Stimulated activated CD8-positive, alpha-beta memory T cell treated with anti-CD3 and anti-CD28 coated beads, Interleukin-12 subunit alpha, Interleukin-12 subunit beta, amount 100 ng/mL, for 4 hours (primary cell): ENCODE measurements around the gene INSR.
A peak's percentile ranks its signal among the peaks of the same experiment; 100 is the strongest.
"Not testable (repeated sequence)": the region's sequence is repeated elsewhere in the genome, so short reads cannot be mapped to it uniquely, and the experiment has no call there.

Experiments used
- DNase-seq: peaks from one replicate; pipeline ENCODE4 v3.0.0-alpha.2; 2020; ENCODE audit warnings: low read depth

The INSR gene

GRCh38 chr19:7098701-7099596 lies 195.3 kb downstream of the INSR start:
- DNase-seq = peak; percentile 74

DNA sequence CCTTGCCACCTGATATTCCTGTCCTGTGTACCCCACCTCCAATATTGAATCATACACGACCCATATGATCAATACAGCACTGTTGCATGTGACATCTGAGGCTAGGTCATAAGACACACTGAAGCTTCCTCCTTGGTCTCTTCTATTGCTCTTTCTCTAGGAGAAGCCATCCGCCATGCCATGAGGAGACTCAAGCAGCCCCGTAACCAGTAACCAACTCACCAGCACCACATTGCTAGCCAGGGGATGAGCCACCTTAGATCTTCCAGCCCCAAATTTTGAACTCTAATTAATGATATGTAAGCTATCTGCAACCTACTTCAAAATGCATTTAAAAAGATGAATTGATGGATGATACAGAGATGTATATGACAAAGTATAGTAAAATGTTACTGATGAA lies 196.1 kb downstream of the INSR start:
- no peak for DNase-seq

DNA sequence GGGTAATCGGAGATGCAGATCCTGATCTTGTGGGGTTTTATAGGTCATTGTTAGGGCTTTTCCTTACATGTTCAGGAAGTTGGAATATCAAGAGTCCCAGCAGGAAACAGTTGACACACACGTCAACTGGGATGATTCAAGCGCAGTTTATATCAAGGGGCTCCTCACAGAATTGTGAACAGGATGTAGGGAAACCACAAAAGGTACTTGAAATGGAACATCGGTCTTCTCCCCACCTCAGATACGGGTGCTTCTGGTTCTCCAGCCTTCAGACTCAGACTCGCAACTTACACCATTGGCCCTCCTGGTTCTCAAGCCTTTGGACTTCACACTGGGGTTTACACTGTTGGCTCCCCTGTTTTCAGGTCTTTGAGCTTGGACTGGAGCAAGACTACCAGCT lies 205.2 kb downstream of the INSR start:
- no peak for DNase-seq

DNA sequence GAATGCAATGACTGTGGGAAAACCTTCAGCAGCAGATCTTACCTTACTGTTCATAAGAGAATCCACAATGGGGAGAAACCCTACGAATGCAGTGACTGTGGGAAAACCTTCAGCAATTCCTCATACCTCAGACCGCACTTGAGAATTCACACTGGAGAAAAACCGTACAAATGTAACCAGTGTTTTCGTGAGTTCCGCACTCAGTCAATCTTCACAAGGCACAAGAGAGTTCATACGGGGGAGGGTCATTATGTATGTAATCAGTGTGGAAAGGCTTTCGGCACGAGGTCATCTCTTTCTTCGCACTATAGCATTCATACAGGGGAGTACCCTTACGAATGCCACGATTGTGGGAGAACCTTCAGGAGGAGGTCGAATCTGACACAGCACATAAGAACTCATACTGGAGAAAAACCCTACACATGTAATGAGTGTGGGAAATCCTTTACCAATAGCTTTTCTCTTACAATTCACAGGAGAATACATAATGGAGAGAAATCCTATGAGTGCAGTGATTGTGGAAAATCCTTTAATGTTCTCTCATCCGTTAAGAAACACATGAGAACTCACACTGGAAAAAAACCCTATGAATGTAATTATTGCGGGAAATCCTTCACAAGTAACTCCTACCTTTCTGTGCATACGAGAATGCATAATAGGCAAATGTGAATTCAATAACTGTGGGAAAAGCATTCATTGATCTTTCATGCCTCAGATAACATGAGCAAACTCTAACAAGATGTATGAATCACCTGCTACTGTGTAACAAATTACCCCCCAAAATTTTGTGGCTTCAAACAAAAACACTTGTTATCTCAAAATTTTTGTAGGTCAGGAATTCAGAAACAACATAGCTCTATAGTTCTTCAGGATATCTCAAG lies 210.9 kb downstream of the INSR start:
- DNase-seq = no peak

GRCh38 chr19:7078008-7078407 lies 216.2 kb downstream of the INSR start:
- no peak for DNase-seq

GRCh38 chr19:7076151-7076550 lies 218.1 kb downstream of the INSR start:
- no peak for DNase-seq

GRCh38 chr19:7074705-7075282 lies 219.4 kb downstream of the INSR start:
- no peak for DNase-seq

DNA sequence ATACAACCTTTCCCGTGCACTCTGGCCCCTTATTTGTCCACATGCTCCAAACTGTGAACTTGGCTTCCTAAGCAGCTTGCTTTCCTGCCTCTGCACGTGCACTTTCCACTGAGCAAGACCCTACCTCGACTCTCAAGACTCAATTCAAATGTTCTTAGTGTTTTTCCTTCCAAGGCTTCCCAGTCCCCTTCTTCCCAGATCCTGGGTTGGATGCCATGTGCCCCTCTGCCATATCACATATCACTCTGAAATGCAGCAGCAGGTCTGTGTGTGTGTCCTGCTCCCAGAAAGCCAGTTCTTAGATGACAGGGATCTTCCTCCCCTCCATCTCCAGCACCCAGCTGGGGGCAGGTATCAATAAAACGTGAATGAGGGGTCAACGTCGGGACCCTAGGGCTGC lies 221.7 kb downstream of the INSR start:
- DNase-seq = no peak

DNA sequence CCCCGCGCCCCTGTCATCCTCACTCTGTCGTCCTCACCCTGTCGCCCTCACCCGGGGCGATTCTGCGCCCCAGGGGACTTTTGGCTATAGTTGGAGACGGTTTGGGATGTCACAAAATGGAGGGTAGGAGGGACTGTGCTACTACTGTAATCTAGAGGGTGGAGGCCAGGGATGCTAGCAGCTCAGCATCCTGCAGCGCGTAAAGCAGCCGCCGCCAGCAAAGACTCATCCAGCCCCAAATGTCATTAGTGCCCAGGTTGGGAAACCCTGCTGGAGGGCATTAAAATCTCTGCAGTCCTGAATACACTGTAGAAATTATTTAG lies 224.3 kb downstream of the INSR start:
- DNase-seq = peak; percentile 1

DNA sequence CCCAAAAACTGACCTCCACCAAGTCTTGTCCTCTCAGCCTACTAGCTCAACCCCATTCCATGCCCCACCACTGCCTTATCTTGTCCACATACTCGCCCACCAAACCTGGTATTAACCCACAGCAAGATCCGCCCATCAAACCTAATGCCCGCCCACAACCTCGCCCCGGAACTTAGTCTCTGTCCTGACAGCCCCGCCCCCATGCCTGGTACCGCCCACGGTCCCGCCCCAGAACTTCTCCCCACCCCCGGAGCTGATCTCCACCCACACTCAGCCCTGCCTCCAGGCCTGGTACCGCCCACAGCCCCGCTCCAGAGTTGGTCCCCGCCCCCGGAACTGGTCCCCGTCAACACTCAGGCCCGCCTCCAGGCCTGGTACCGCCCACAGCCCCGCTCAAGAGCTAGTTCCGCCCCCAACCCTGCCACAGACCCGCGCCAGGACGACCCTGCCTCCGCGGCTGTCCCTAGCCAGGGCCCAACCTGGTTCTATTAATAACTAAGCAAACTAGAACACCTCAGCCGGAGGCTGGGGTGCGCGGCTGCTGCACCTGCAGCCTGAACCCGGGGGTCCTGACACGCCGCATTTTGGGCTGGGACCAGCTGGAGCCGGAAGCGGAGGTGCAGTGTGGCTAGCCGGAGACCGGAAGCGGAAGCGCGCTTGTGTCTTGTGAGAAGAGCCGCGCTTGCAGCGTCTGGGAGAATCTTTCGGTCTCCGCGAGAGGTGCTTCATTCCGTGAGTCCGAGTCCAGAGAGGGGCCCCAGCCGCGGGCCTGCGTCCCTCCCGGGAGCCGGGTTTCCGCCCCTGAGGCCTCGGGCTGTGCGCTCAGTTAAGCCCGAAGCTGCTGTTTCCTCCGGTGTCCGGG lies 224.9 kb downstream of the INSR start, which contains the start of gene ZNF557:
Gene ZNF557, plus strand, starts transcription at position 662 of the 862 bp plus-strand sequence. CDS start 5,372 bp downstream, outside the sequence.
- peak; percentile 96 for DNase-seq

- DNase-seq = no peak
Observed at GRCh38 chr19:7068599-7068998, 225.6 kb downstream of the INSR start.

DNA sequence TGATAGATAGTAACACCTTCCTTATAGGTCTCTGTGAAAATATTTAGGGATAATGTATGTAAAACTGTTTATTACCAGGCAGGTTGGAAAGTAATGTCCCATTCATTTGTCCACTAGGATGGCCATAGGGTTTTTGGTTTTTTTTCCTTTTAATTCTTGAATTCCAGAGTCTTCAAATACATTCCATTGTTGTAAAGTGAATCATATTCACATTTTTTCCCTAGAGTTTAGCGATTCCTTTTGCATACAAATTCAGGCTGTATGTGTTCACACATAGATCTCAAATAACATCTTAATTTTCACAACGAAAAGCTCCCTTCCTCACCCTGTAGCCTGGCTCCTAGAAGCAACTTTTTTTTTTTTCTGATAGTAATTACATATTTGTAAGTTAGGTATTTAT lies 226.5 kb downstream of the INSR start:
- DNase-seq = no peak

DNA sequence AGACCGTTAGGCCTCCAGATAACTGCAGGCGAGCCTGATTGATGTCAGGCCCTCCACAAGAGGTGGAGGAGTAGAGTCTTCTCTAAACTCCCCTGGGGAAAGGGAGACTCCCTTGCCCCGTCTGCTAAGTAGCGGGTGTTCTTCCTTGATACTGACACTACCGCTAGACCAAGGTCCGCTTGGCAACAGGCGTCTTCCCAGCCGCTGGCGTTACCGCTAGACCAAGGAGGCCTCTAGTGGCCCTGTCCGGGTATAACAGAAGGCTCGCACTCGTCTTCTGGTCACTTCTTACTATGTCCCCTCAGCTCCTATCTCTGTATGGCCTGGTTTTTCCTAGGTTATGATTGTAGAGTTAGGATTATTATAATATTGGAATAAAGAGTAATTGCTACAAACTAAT lies 227.1 kb downstream of the INSR start:
- DNase-seq = not testable (repeated sequence)

DNA sequence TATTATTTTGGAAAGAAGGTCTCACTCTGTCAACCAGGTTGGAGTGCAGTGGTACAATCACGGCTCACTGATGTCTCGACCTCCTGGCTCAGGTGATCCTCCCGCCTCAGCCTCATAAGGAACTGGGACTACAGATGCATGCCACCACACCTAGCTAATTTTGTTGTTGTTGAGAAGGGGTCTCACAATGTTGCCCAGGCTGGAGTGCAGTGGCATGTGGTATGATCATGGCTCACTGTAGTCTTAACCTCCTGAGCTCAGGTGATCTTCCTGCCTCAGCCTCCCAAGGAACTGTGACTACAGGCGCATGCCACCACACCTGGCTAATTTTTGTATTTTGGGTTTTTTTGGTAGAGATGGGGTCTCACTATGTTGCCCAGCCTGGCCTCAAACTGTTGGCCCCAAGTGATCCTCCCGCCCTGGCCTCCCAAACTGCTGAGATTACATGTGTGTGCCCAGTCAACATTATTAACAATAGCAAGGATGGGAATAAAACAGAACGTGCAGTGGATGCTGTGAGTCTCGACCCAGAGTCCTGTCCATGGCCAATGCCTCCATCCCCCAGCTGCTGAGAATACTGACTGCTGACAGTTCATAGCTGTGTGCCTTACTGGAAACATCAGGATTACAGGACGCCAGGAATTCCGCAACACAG lies 230.3 kb downstream of the INSR start:
- no peak for DNase-seq

DNA sequence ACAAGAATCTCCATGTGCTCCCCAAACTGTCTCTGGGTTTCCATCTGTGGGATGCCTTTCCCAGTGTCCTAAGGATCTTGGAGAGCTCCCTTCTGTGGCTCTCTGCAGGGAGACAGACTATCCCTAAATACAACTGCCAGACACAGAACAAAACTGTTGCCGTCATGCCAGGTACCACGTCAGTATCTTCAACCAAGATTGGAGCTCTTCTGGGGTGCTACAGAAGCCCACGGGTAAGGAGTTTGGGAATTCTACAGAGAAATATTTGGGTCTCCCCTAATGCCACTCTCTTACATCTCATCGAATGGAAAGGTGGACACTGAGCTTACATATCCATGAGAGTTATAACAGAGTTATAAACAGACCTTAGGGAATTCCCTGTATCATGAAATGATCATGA lies 230.9 kb downstream of the INSR start:
- no peak for DNase-seq
